GM10847 (cell line): ENCODE data around the gene SAPCD2.

Source experiments
- POLR2A ChIP-seq: IDR thresholded peaks from 2 replicates; pipeline ENCODE4 v1.6.1; 2011; ENCODE audit not compliant: insufficient read length; ENCODE audit errors: extremely low read depth

Gene SAPCD2

GRCh38 chr9:137052998-137053943, 17.1 kb downstream of the SAPCD2 start:
- no peak for TF ChIP-seq POLR2A

GRCh38 chr9:137052293-137052692, 18.1 kb downstream of the SAPCD2 start:
- TF ChIP-seq POLR2A, result no peak

GRCh38 chr9:137051145-137051724, 19.1 kb downstream of the SAPCD2 start:
- no peak for TF ChIP-seq POLR2A

GRCh38 chr9:137050570-137050969, 19.8 kb downstream of the SAPCD2 start:
- TF ChIP-seq POLR2A, result no peak

GRCh38 chr9:137049544-137050449, 20.6 kb downstream of the SAPCD2 start:
- no peak for TF ChIP-seq POLR2A

GRCh38 chr9:137048655-137049543, 21.5 kb downstream of the SAPCD2 start:
- no peak for TF ChIP-seq POLR2A

GRCh38 chr9:137046088-137046787, 24.1 kb downstream of the SAPCD2 start, which contains the start of gene NPDC1:
TSS of gene NPDC1 (minus strand) at chr9:137046177. CDS start at chr9:137045989, 188 bp downstream.
- TF ChIP-seq POLR2A, result no peak

GRCh38 chr9:137045294-137046087, 24.9 kb downstream of the SAPCD2 start:
- TF ChIP-seq POLR2A, result no peak

- TF ChIP-seq POLR2A, result no peak
These were observed 25.7 kb downstream of the SAPCD2 start for GRCh38 chr9:137044502-137045177.

GRCh38 chr9:137044037-137044436, 26.3 kb downstream of the SAPCD2 start:
- no peak for TF ChIP-seq POLR2A

- no peak for TF ChIP-seq POLR2A
These were observed 27.3 kb downstream of the SAPCD2 start for GRCh38 chr9:137042751-137043727.
